Keratinocyte (primary cell): ENCODE results near the gene RYR1. TPM values are rescaled to one million over a fixed set of nuclear protein-coding genes. Genes with fewer than 3 reads are reported as not detected.
A peak's percentile ranks its signal among the peaks of the same experiment; 100 is the strongest.

Source experiments
- DNase-seq: peaks from one replicate; pipeline ENCODE4 v3.0.0-alpha.2; 2011; ENCODE audit warnings: low read depth, missing footprints, low spot score
- FAIRE-seq: peaks from 2 replicates; lab custom pipeline; 2011; peaks lifted over from hg19 to GRCh38; lab: Jason Lieb, UNC
- H2AFZ ChIP-seq: 2 replicates; pipeline ENCODE4 v1.6.0; 2012; ENCODE audit warnings: low read length, control low read depth, inconsistent platforms; ENCODE audit not compliant: control insufficient read depth
- H3K27ac ChIP-seq: 2 replicates; pipeline ENCODE4 v1.5.1; 2011; ENCODE audit warnings: low read length; ENCODE audit not compliant: control insufficient read depth, insufficient read depth
- H3K27me3 ChIP-seq: 3 replicates; pipeline ENCODE4 v1.6.0; 2011; ENCODE audit warnings: low read length; ENCODE audit not compliant: control insufficient read depth, insufficient read depth; ENCODE audit errors: extremely low read depth
- H3K36me3 ChIP-seq, 2 experiments: 2 replicates in 1 of 2; 3 replicates in 1 of 2; pipeline ENCODE4 v1.5.1; 2011; ENCODE audit warnings: low read length in 2 of 2, mild to moderate bottlenecking in 1 of 2; ENCODE audit not compliant: control insufficient read depth in 2 of 2, insufficient read depth in 2 of 2; ENCODE audit errors: extremely low read depth in 1 of 2
- H3K4me1 ChIP-seq: 3 replicates; pipeline ENCODE4 v1.5.1; 2011; ENCODE audit warnings: low read length; ENCODE audit not compliant: control insufficient read depth, insufficient read depth; ENCODE audit errors: extremely low read depth
- H3K4me2 ChIP-seq: 3 replicates; pipeline ENCODE4 v1.6.0; 2011; ENCODE audit warnings: low read depth, low read length; ENCODE audit not compliant: control insufficient read depth, insufficient read depth; ENCODE audit errors: extremely low read depth
- H3K4me3 ChIP-seq, 3 experiments: fragments of 200-600 bp in 1 of 3; sonication (generic) in 1 of 3; 2 replicates in 2 of 3; 3 replicates in 1 of 3; pipeline ENCODE4 v1.5.1; 2011 to 2016; ENCODE audit warnings: low read length in 3 of 3, mild to moderate bottlenecking in 3 of 3, control low read depth in 2 of 3, inconsistent platforms in 1 of 3, low read depth in 1 of 3, mixed read lengths in 1 of 3, mixed run types in 1 of 3, moderate library complexity in 1 of 3; ENCODE audit not compliant: control insufficient read depth in 2 of 3, insufficient read depth in 2 of 3; ENCODE audit errors: extremely low read depth in 1 of 3
- H3K79me2 ChIP-seq: 2 replicates; pipeline ENCODE4 v1.6.0; 2012; ENCODE audit warnings: low read length; ENCODE audit not compliant: control insufficient read depth, insufficient read depth
- H3K9ac ChIP-seq: 3 replicates; pipeline ENCODE4 v1.6.0; 2011; ENCODE audit warnings: low read length; ENCODE audit not compliant: control insufficient read depth, insufficient read depth; ENCODE audit errors: extremely low read depth
- H3K9me1 ChIP-seq: 3 replicates; pipeline ENCODE4 v1.6.0; 2011; ENCODE audit warnings: low read length; ENCODE audit not compliant: control insufficient read depth, insufficient read depth; ENCODE audit errors: extremely low read depth
- H3K9me3 ChIP-seq: 2 replicates; pipeline ENCODE4 v1.5.1; 2012; ENCODE audit warnings: low read depth, low read length; ENCODE audit not compliant: control insufficient read depth
- H4K20me1 ChIP-seq: 3 replicates; pipeline ENCODE4 v1.6.0; 2011; ENCODE audit warnings: low read length; ENCODE audit not compliant: control insufficient read depth, insufficient read depth; ENCODE audit errors: extremely low read depth
- EZH2 ChIP-seq: IDR thresholded peaks from one replicate; pipeline ENCODE4 v1.6.1; 2012; ENCODE audit warnings: inconsistent platforms, mild to moderate bottlenecking, low read length, moderate library complexity
- dilution Hi-C: fragments of 300-500 bp; cut with MboI; formaldehyde crosslinking; loops from one replicate; pipeline ENCODE4 v1.7.0; 2020; ENCODE audit warnings: low sequenced_read_pairs; ENCODE audit not compliant: extremely low pct_ligation_motif_present
- polyA plus RNA-seq, 5 experiments: library from polyadenylated mRNA; depleted of rRNA in 3 of 5; stranded (reverse) in 3 of 5; stranded (forward) in 1 of 5; unstranded in 1 of 5; fragments of >200 nt; gene quantifications; 1 replicate in 1 of 5; 2 replicates in 3 of 5; 3 replicates in 1 of 5; pipeline versions ENCODE4 v1.2.1 to v1.2.3, GENCODE V29; 2011 to 2012; ENCODE audit warnings: missing spikeins in 2 of 5, low read depth in 1 of 5, low replicate concordance in 1 of 5
- TF ChIP-seq, protein P1 (sequence below), 3 experiments: IDR thresholded peaks in 1 of 3; conservative IDR thresholded peaks in 1 of 3; optimal IDR thresholded peaks in 1 of 3; 2 replicates in 2 of 3; 3 replicates in 1 of 3; pipeline versions ENCODE3 to v1.5.1; 2011; ENCODE audit warnings: low read length in 3 of 3, mild to moderate bottlenecking in 3 of 3, moderate library complexity in 2 of 3, control low read depth in 1 of 3, inconsistent platforms in 1 of 3; ENCODE audit not compliant: insufficient read depth in 2 of 3; ENCODE audit errors: extremely low read depth in 1 of 3

The RYR1 gene
- polyA plus RNA-seq, 1 donor (not counting 4 experiments of a cell fraction or from before 2014, with no cell fraction given), result 0.41 TPM

DNA sequence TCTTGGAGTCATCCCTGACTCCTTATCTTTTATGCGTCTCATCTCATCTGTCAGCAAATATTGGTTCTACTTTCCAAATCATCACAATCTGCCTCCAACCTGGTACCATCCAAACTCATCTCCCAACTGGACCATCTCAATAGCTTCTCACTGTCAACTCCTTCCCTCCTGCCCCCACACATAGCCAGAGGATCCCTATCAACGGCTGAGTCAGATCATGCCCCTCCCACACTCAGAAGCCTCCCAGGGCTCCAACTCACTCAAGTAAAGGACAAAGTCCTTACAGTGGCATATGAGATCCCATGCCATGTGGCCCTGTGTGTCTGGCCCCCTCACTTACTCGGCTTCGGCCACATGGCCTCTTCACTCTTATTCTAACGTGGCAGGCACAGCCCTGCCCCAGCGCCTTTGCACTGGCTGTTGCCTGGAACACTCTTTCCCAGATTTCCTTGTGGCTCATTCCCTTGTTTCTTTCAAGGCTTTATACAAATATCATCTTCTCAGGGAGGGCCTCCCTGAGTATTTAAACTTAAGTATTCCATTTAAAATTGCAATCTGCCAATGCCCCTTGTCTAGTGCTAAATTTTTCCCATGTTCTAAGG, 40.7 kb upstream of the RYR1 start:
- Histone ChIP-seq H2AFZ (no peak overlapping the region), H3K9ac (no peak overlapping the region), H3K9me1 (peaks cover 2% of the 10 kb centered on the region), H3K27me3 (no peaks in the 10 kb centered on the region), H4K20me1 (no peaks in the 10 kb centered on the region), H3K27ac (no peak overlapping the region), H3K4me1 (peaks cover 9% of the 10 kb centered on the region), H3K9me3 (no peaks in the 10 kb centered on the region), H3K4me3 (no peak overlapping the region), H3K4me2 (no peak overlapping the region), H3K79me2 (peaks cover 4% of the 10 kb centered on the region), H3K36me3 (peaks cover 5 to 6% of the 10 kb centered on the region in 2 experiments)
- DNase-seq (no peak), FAIRE-seq (peak; percentile 41)
- TF ChIP-seq, protein P1, sequence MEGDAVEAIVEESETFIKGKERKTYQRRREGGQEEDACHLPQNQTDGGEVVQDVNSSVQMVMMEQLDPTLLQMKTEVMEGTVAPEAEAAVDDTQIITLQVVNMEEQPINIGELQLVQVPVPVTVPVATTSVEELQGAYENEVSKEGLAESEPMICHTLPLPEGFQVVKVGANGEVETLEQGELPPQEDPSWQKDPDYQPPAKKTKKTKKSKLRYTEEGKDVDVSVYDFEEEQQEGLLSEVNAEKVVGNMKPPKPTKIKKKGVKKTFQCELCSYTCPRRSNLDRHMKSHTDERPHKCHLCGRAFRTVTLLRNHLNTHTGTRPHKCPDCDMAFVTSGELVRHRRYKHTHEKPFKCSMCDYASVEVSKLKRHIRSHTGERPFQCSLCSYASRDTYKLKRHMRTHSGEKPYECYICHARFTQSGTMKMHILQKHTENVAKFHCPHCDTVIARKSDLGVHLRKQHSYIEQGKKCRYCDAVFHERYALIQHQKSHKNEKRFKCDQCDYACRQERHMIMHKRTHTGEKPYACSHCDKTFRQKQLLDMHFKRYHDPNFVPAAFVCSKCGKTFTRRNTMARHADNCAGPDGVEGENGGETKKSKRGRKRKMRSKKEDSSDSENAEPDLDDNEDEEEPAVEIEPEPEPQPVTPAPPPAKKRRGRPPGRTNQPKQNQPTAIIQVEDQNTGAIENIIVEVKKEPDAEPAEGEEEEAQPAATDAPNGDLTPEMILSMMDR (optimal IDR thresholded peaks at IDR 0.05 in 1 of 3, IDR thresholded peaks at IDR 0.05 in 1 of 3, conservative IDR thresholded peaks at IDR 0.05 in 1 of 3; ENCODE audit: extremely low read depth in 1 of 3, insufficient read depth in 2 of 3, low read length in 3 of 3), result no peak
- TF ChIP-seq EZH2, result no peak
- dilution Hi-C loops, result no loop called here

DNA sequence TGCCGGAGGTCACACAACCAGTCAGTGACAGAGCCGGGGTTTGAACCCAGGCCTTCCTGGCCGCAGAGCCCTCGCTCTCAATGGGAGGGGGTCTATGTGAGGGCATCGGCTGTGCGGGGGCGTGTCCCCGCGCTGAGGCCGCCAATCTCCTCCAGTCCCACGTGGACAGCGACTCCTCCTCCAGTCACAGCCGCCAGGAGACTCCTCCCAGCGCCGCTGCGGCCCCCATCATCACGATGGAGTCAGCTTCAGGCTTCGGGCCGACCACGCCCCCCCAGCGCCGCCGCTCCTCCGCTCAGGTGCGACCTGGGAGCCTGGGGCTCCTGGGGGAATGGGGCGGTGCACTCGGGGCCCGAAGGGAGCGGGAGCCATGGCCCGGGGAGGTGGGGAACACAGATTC, 39.0 kb upstream of the RYR1 start:
- FAIRE-seq (no peak), DNase-seq (no peak)
- peaks cover 5 to 6% of the 10 kb centered on the region in 2 experiments for H3K36me3 ChIP-seq
- no peaks in the 10 kb centered on the region for H4K20me1 ChIP-seq
- no peak overlapping the region for H3K27ac ChIP-seq
- H3K4me3 ChIP-seq, result peak overlapping the region in 1 of 3 experiments; percentile 15
- TF ChIP-seq, protein P1 (optimal IDR thresholded peaks at IDR 0.05 in 1 of 3, IDR thresholded peaks at IDR 0.05 in 1 of 3, conservative IDR thresholded peaks at IDR 0.05 in 1 of 3; ENCODE audit: extremely low read depth in 1 of 3, insufficient read depth in 2 of 3, low read length in 3 of 3), result no peak
- TF ChIP-seq EZH2, result no peak
- no peak overlapping the region for H3K9ac ChIP-seq
- H3K79me2 ChIP-seq, result peaks cover 2% of the 10 kb centered on the region
- no peak overlapping the region for H2AFZ ChIP-seq
- H3K4me2 ChIP-seq, result peak overlapping the region; percentile 41
- peaks cover 2% of the 10 kb centered on the region for H3K9me1 ChIP-seq
- H3K27me3 ChIP-seq, result no peaks in the 10 kb centered on the region
- peaks cover 4% of the 10 kb centered on the region for H3K4me1 ChIP-seq
- dilution Hi-C loops, result no loop called here
- no peaks in the 10 kb centered on the region for H3K9me3 ChIP-seq
